ENCODE measurements around the gene RAD50.

The RAD50 gene

GRCh38 chr5:132662004-132662401 lies 105.2 kb downstream of the RAD50 start:
- Histone ChIP-seq H3K4me3 (ENCODE audit: low read depth, low read length) (no peak overlapping the region), H3K27ac (ENCODE audit: low read depth, low read length) (no peak overlapping the region), H3K36me3 (ENCODE audit: insufficient read depth, low read length) (no peaks in the 10 kb centered on the region), H3K27me3 (ENCODE audit: insufficient read depth, low read length) (no peaks in the 10 kb centered on the region), H3K79me2 (ENCODE audit: control insufficient read depth, insufficient read depth, low read length, unreplicated experiment) (no peaks in the 10 kb centered on the region), H2AFZ (ENCODE audit: low read length, unreplicated experiment) (no peak overlapping the region), H3K4me1 (ENCODE audit: control insufficient read depth, insufficient read depth, low read length, unreplicated experiment) (no peaks in the 10 kb centered on the region)

- no peak overlapping the region for H3K4me3 ChIP-seq (ENCODE audit: low read depth, low read length)
- H3K4me1 ChIP-seq (ENCODE audit: control insufficient read depth, insufficient read depth, low read length, unreplicated experiment): no peaks in the 10 kb centered on the region
- H2AFZ ChIP-seq (ENCODE audit: low read length, unreplicated experiment): no peak overlapping the region
- no peaks in the 10 kb centered on the region for H3K79me2 ChIP-seq (ENCODE audit: control insufficient read depth, insufficient read depth, low read length, unreplicated experiment)
- no peak overlapping the region for H3K27ac ChIP-seq (ENCODE audit: low read depth, low read length)
- H3K36me3 ChIP-seq (ENCODE audit: insufficient read depth, low read length): no peaks in the 10 kb centered on the region
- no peaks in the 10 kb centered on the region for H3K27me3 ChIP-seq (ENCODE audit: insufficient read depth, low read length)
These were observed 106.4 kb downstream of the RAD50 start for GRCh38 chr5:132662925-132663770.

- H3K4me1 ChIP-seq (ENCODE audit: control insufficient read depth, insufficient read depth, low read length, unreplicated experiment): no peaks in the 10 kb centered on the region
- H3K36me3 ChIP-seq (ENCODE audit: insufficient read depth, low read length): no peaks in the 10 kb centered on the region
- H2AFZ ChIP-seq (ENCODE audit: low read length, unreplicated experiment): no peak overlapping the region
- no peak overlapping the region for H3K27ac ChIP-seq (ENCODE audit: low read depth, low read length)
- H3K79me2 ChIP-seq (ENCODE audit: control insufficient read depth, insufficient read depth, low read length, unreplicated experiment): no peaks in the 10 kb centered on the region
- H3K4me3 ChIP-seq (ENCODE audit: low read depth, low read length): no peak overlapping the region
- no peaks in the 10 kb centered on the region for H3K27me3 ChIP-seq (ENCODE audit: insufficient read depth, low read length)
These were observed 107.3 kb downstream of the RAD50 start for GRCh38 chr5:132663771-132664695.

GRCh38 chr5:132664696-132665209 lies 108.0 kb downstream of the RAD50 start:
- Histone ChIP-seq H2AFZ (ENCODE audit: low read length, unreplicated experiment) (no peak overlapping the region), H3K79me2 (ENCODE audit: control insufficient read depth, insufficient read depth, low read length, unreplicated experiment) (no peaks in the 10 kb centered on the region), H3K4me3 (ENCODE audit: low read depth, low read length) (no peak overlapping the region), H3K4me1 (ENCODE audit: control insufficient read depth, insufficient read depth, low read length, unreplicated experiment) (no peaks in the 10 kb centered on the region), H3K27ac (ENCODE audit: low read depth, low read length) (no peak overlapping the region), H3K27me3 (ENCODE audit: insufficient read depth, low read length) (no peaks in the 10 kb centered on the region), H3K36me3 (ENCODE audit: insufficient read depth, low read length) (no peaks in the 10 kb centered on the region)

- Histone ChIP-seq H3K4me1 (ENCODE audit: control insufficient read depth, insufficient read depth, low read length, unreplicated experiment) (no peaks in the 10 kb centered on the region), H3K79me2 (ENCODE audit: control insufficient read depth, insufficient read depth, low read length, unreplicated experiment) (no peaks in the 10 kb centered on the region), H3K27ac (ENCODE audit: low read depth, low read length) (no peak overlapping the region), H3K27me3 (ENCODE audit: insufficient read depth, low read length) (no peaks in the 10 kb centered on the region), H2AFZ (ENCODE audit: low read length, unreplicated experiment) (no peak overlapping the region), H3K36me3 (ENCODE audit: insufficient read depth, low read length) (no peaks in the 10 kb centered on the region), H3K4me3 (ENCODE audit: low read depth, low read length) (no peak overlapping the region)
These were observed 108.8 kb downstream of the RAD50 start for GRCh38 chr5:132665574-132666080.

- Histone ChIP-seq H3K79me2 (ENCODE audit: control insufficient read depth, insufficient read depth, low read length, unreplicated experiment) (no peaks in the 10 kb centered on the region), H2AFZ (ENCODE audit: low read length, unreplicated experiment) (no peak overlapping the region), H3K4me3 (ENCODE audit: low read depth, low read length) (no peak overlapping the region), H3K4me1 (ENCODE audit: control insufficient read depth, insufficient read depth, low read length, unreplicated experiment) (no peaks in the 10 kb centered on the region), H3K27me3 (ENCODE audit: insufficient read depth, low read length) (no peaks in the 10 kb centered on the region), H3K36me3 (ENCODE audit: insufficient read depth, low read length) (no peaks in the 10 kb centered on the region), H3K27ac (ENCODE audit: low read depth, low read length) (no peak overlapping the region)
These were observed 109.7 kb downstream of the RAD50 start for GRCh38 chr5:132666310-132667123.

GRCh38 chr5:132667309-132667708 lies 110.5 kb downstream of the RAD50 start:
- H3K27ac ChIP-seq (ENCODE audit: low read depth, low read length): no peak overlapping the region
- H3K36me3 ChIP-seq (ENCODE audit: insufficient read depth, low read length): no peaks in the 10 kb centered on the region
- no peak overlapping the region for H3K4me3 ChIP-seq (ENCODE audit: low read depth, low read length)
- H3K79me2 ChIP-seq (ENCODE audit: control insufficient read depth, insufficient read depth, low read length, unreplicated experiment): no peaks in the 10 kb centered on the region
- no peaks in the 10 kb centered on the region for H3K4me1 ChIP-seq (ENCODE audit: control insufficient read depth, insufficient read depth, low read length, unreplicated experiment)
- no peaks in the 10 kb centered on the region for H3K27me3 ChIP-seq (ENCODE audit: insufficient read depth, low read length)
- no peak overlapping the region for H2AFZ ChIP-seq (ENCODE audit: low read length, unreplicated experiment)

GRCh38 chr5:132667761-132668705 lies 111.3 kb downstream of the RAD50 start:
- no peaks in the 10 kb centered on the region for H3K36me3 ChIP-seq (ENCODE audit: insufficient read depth, low read length)
- no peaks in the 10 kb centered on the region for H3K27me3 ChIP-seq (ENCODE audit: insufficient read depth, low read length)
- H3K4me3 ChIP-seq (ENCODE audit: low read depth, low read length): no peak overlapping the region
- no peak overlapping the region for H3K27ac ChIP-seq (ENCODE audit: low read depth, low read length)
- no peaks in the 10 kb centered on the region for H3K79me2 ChIP-seq (ENCODE audit: control insufficient read depth, insufficient read depth, low read length, unreplicated experiment)
- no peak overlapping the region for H2AFZ ChIP-seq (ENCODE audit: low read length, unreplicated experiment)
- no peaks in the 10 kb centered on the region for H3K4me1 ChIP-seq (ENCODE audit: control insufficient read depth, insufficient read depth, low read length, unreplicated experiment)

- no peak overlapping the region for H2AFZ ChIP-seq (ENCODE audit: low read length, unreplicated experiment)
- H3K4me3 ChIP-seq (ENCODE audit: low read depth, low read length): no peak overlapping the region
- H3K79me2 ChIP-seq (ENCODE audit: control insufficient read depth, insufficient read depth, low read length, unreplicated experiment): no peaks in the 10 kb centered on the region
- H3K27me3 ChIP-seq (ENCODE audit: insufficient read depth, low read length): no peaks in the 10 kb centered on the region
- no peaks in the 10 kb centered on the region for H3K36me3 ChIP-seq (ENCODE audit: insufficient read depth, low read length)
- H3K27ac ChIP-seq (ENCODE audit: low read depth, low read length): no peak overlapping the region
- H3K4me1 ChIP-seq (ENCODE audit: control insufficient read depth, insufficient read depth, low read length, unreplicated experiment): no peaks in the 10 kb centered on the region
These were observed 112.1 kb downstream of the RAD50 start for GRCh38 chr5:132668706-132669454.
